Mesendoderm (in vitro differentiated cells): Measurements from ENCODE around the gene RAB20.
"Not testable (repeated sequence)": the region's sequence is repeated elsewhere in the genome, so short reads cannot be mapped to it uniquely, and the experiment has no call there.

Experiments
- DNase-seq: peaks from one replicate; pipeline ENCODE4 v3.0.0; 2013
- H2AK5ac ChIP-seq: 2 replicates; pipeline ENCODE4 v1.6.1; 2013; ENCODE audit warnings: low read length, inconsistent platforms
- H2BK120ac ChIP-seq: 2 replicates; pipeline ENCODE4 v1.6.1; 2013; ENCODE audit warnings: low read depth, mild to moderate bottlenecking, low read length, moderate library complexity, mixed read lengths
- H2BK15ac ChIP-seq: replicated peaks from 2 replicates; pipeline ENCODE4 v1.6.1; 2013; ENCODE audit warnings: low read depth, mild to moderate bottlenecking, moderate library complexity
- H2BK5ac ChIP-seq: 2 replicates; pipeline ENCODE4 v1.6.1; 2013; ENCODE audit warnings: low read length, inconsistent platforms
- H3K18ac ChIP-seq: 2 replicates; pipeline ENCODE4 v1.6.1; 2013; ENCODE audit warnings: mild to moderate bottlenecking, low read length, mixed read lengths
- H3K23ac ChIP-seq: one replicate; pipeline ENCODE4 v1.6.1; 2013; ENCODE audit warnings: low read length
- H3K27ac ChIP-seq: 2 replicates; pipeline ENCODE4 v1.5.1; 2013; ENCODE audit warnings: low read depth, mild to moderate bottlenecking, inconsistent platforms, low read length, moderate library complexity
- H3K27me3 ChIP-seq: 2 replicates; pipeline ENCODE4 v1.6.1; 2013; ENCODE audit warnings: low read length, control low read depth, mild to moderate bottlenecking, inconsistent platforms; ENCODE audit not compliant: insufficient read depth, poor library complexity
- H3K36me3 ChIP-seq: 2 replicates; pipeline ENCODE4 v1.6.1; 2013; ENCODE audit warnings: low read length, inconsistent platforms; ENCODE audit not compliant: control insufficient read depth, insufficient read depth
- H3K4ac ChIP-seq: one replicate; pipeline ENCODE4 v1.6.1; 2013; ENCODE audit warnings: low read depth, mild to moderate bottlenecking, low read length, moderate library complexity
- H3K4me1 ChIP-seq: 2 replicates; pipeline ENCODE4 v1.6.1; 2013; ENCODE audit warnings: low read depth, low read length, inconsistent platforms; ENCODE audit not compliant: control insufficient read depth
- H3K4me2 ChIP-seq: 2 replicates; pipeline ENCODE4 v1.6.1; 2013; ENCODE audit warnings: low read length
- H3K4me3 ChIP-seq: 2 replicates; pipeline ENCODE4 v1.5.1; 2013; ENCODE audit warnings: mild to moderate bottlenecking, low read length
- H3K56ac ChIP-seq: one replicate; pipeline ENCODE4 v1.6.1; 2013; ENCODE audit warnings: low read length
- H3K79me1 ChIP-seq: 2 replicates; pipeline ENCODE4 v1.6.1; 2013; ENCODE audit warnings: low read length, inconsistent platforms
- H3K79me2 ChIP-seq: 2 replicates; pipeline ENCODE4 v1.6.1; 2013; ENCODE audit warnings: mild to moderate bottlenecking, low read length; ENCODE audit not compliant: control insufficient read depth, insufficient read depth
- H3K9ac ChIP-seq: 2 replicates; pipeline ENCODE4 v1.6.1; 2013; ENCODE audit warnings: low read length, inconsistent platforms
- H4K5ac ChIP-seq: one replicate; pipeline ENCODE4 v1.6.1; 2013; ENCODE audit warnings: low read length
- H4K8ac ChIP-seq: one replicate; pipeline ENCODE4 v1.6.1; 2013; ENCODE audit warnings: low read depth, mild to moderate bottlenecking, control low read depth, low read length, moderate library complexity
- WGBS: extraction: QIAGEN DNeasy Blood & Tissue Kit; methylation state at CpG from one replicate; pipeline ENCODE4 v1.1.7; 2013; ENCODE audit warnings: low lambda C conversion rate, missing lambda C conversion rate; ENCODE audit not compliant: insufficient coverage; ENCODE audit errors: extremely low coverage; 5-methylcytosine and 5-hydroxymethylcytosine counted together

RAB20 gene

GRCh38 chr13:110490009-110490770, 71.3 kb downstream of the RAB20 start:
- no peak overlapping the region for H3K56ac ChIP-seq
- H2BK120ac ChIP-seq = no peak overlapping the region
- H3K4me1 ChIP-seq = peaks cover 13% of the 10 kb centered on the region
- H2BK5ac ChIP-seq = no peak overlapping the region
- H3K79me2 ChIP-seq = no peaks in the 10 kb centered on the region
- no peak overlapping the region for H3K9ac ChIP-seq
- DNase-seq = no peak
- no peak overlapping the region for H3K4me3 ChIP-seq
- H3K27ac ChIP-seq = no peak overlapping the region
- no peak overlapping the region for H3K4ac ChIP-seq
- no peak overlapping the region for H3K23ac ChIP-seq
- H3K18ac ChIP-seq = peak overlapping the region; percentile 0
- no peaks in the 10 kb centered on the region for H3K79me1 ChIP-seq
- no peak overlapping the region for H2BK15ac ChIP-seq
- no peak overlapping the region for H3K4me2 ChIP-seq
- no peak overlapping the region for H4K5ac ChIP-seq
- no CpG with 5 or more reads among the region's 24 CpGs for WGBS
- H3K36me3 ChIP-seq = peaks cover 1% of the 10 kb centered on the region
- H3K27me3 ChIP-seq = no peaks in the 10 kb centered on the region
- no peak overlapping the region for H4K8ac ChIP-seq
- no peak overlapping the region for H2AK5ac ChIP-seq

GRCh38 chr13:110486880-110487279, 74.6 kb downstream of the RAB20 start:
- H3K27ac ChIP-seq = peak overlapping the region; percentile 94
- WGBS = no CpG with 5 or more reads among the region's 3 CpGs
- DNase-seq = peak; percentile 52
- not testable (repeated sequence) for H3K4me3 ChIP-seq, H2BK15ac ChIP-seq, H2AK5ac ChIP-seq, H3K27me3 ChIP-seq, H3K23ac ChIP-seq, H3K79me1 ChIP-seq, H4K5ac ChIP-seq, H3K4me2 ChIP-seq, H3K36me3 ChIP-seq, H3K79me2 ChIP-seq, H4K8ac ChIP-seq
- H3K9ac ChIP-seq = peak overlapping the region; percentile 54
- H2BK120ac ChIP-seq = peak overlapping the region; percentile 82
- peak overlapping the region; percentile 77 for H3K56ac ChIP-seq
- H2BK5ac ChIP-seq = peak overlapping the region; percentile 97
- peak overlapping the region; percentile 86 for H3K18ac ChIP-seq
- peak overlapping the region; percentile 85 for H3K4ac ChIP-seq
- H3K4me1 ChIP-seq = peaks cover 17% of the 10 kb centered on the region

GRCh38 chr13:110486061-110486715, 75.3 kb downstream of the RAB20 start:
- Histone ChIP-seq H3K79me2 (no peaks in the 10 kb centered on the region), H3K4ac (peak overlapping the region; percentile 89), H3K27me3 (no peaks in the 10 kb centered on the region), H4K5ac (peak overlapping the region; percentile 95), H3K9ac (peak overlapping the region; percentile 69), H3K4me2 (no peak overlapping the region), H3K18ac (peak overlapping the region; percentile 88), H2BK5ac (peak overlapping the region; percentile 100), H2BK120ac (peak overlapping the region; percentile 98), H3K4me3 (no peak overlapping the region), H4K8ac (no peak overlapping the region), H3K4me1 (peaks cover 17% of the 10 kb centered on the region), H2AK5ac (peak overlapping the region; percentile 84), H3K27ac (peak overlapping the region; percentile 99), H3K79me1 (no peaks in the 10 kb centered on the region), H2BK15ac (no peak overlapping the region), H3K56ac (peak overlapping the region; percentile 94), H3K23ac (peak overlapping the region; percentile 94), H3K36me3 (peaks cover 3% of the 10 kb centered on the region)
- peak; percentile 89 for DNase-seq
- WGBS = no CpG with 5 or more reads among the region's 15 CpGs

GRCh38 chr13:110485604-110486003, 75.9 kb downstream of the RAB20 start:
- Histone ChIP-seq H3K4me2 (no peak overlapping the region), H2BK15ac (no peak overlapping the region), H3K4me1 (peaks cover 17% of the 10 kb centered on the region), H3K79me1 (no peaks in the 10 kb centered on the region), H3K79me2 (no peaks in the 10 kb centered on the region), H4K8ac (no peak overlapping the region), H2BK120ac (peak overlapping the region; percentile 98), H3K27me3 (no peaks in the 10 kb centered on the region), H3K4me3 (no peak overlapping the region), H3K4ac (peak overlapping the region; percentile 89), H3K9ac (peak overlapping the region; percentile 69), H3K56ac (peak overlapping the region; percentile 94), H3K27ac (peak overlapping the region; percentile 99), H3K36me3 (peaks cover 1% of the 10 kb centered on the region), H4K5ac (no peak overlapping the region), H3K23ac (peak overlapping the region; percentile 94), H2AK5ac (peak overlapping the region; percentile 84), H2BK5ac (peak overlapping the region; percentile 100), H3K18ac (peak overlapping the region; percentile 88)
- WGBS = no CpG with 5 or more reads among the region's 9 CpGs
- DNase-seq = peak; percentile 99

- peak overlapping the region; percentile 63 for H2BK120ac ChIP-seq
- H3K27ac ChIP-seq = peak overlapping the region; percentile 81
- H3K4ac ChIP-seq = peak overlapping the region; percentile 100
- no peak overlapping the region for H3K4me3 ChIP-seq
- peak overlapping the region; percentile 73 for H3K56ac ChIP-seq
- H2AK5ac ChIP-seq = peak overlapping the region; percentile 3
- H3K4me1 ChIP-seq = peaks cover 17% of the 10 kb centered on the region
- peaks cover 4% of the 10 kb centered on the region for H3K36me3 ChIP-seq
- no peak overlapping the region for H3K4me2 ChIP-seq
- H4K8ac ChIP-seq = no peak overlapping the region
- peak overlapping the region; percentile 87 for H3K18ac ChIP-seq
- no peaks in the 10 kb centered on the region for H3K27me3 ChIP-seq
- no peak overlapping the region for H3K9ac ChIP-seq
- no peaks in the 10 kb centered on the region for H3K79me1 ChIP-seq
- DNase-seq = no peak
- no peak overlapping the region for H4K5ac ChIP-seq
- H2BK5ac ChIP-seq = peak overlapping the region; percentile 63
- no peaks in the 10 kb centered on the region for H3K79me2 ChIP-seq
- H3K23ac ChIP-seq = peak overlapping the region; percentile 66
- H2BK15ac ChIP-seq = no peak overlapping the region
- WGBS = no CpG with 5 or more reads among the region's 18 CpGs
Measured at GRCh38 chr13:110484290-110485048, 77.1 kb downstream of the RAB20 start.
